ENCODE results near the gene SPG21. TPM values are rescaled to one million over a fixed set of nuclear protein-coding genes. Genes with fewer than 3 reads are reported as not detected.

SPG21 gene
- total RNA-seq, 1 donor from 2014 or later, result 49.1 TPM

DNA sequence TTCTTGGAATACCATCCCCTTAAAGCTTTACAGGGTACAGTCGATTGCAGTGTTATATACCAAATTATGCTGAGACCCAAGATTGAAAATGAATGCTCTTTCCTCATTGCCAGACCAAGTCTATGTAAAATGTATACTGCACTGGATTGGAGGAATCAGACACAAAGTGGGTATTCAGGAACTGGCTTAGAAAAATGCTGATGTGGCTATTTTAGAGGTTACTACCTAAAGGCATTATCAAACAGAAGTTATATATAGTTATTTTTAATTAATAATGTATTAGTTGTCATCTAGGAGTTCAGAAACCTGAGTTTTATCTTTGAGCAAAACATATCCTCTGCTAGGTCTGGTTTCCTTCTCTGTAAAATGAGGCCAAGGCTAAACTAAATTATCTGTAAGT is 3.6 kb upstream of the SPG21 start:
- no peak for DNase-seq (ENCODE audit: low spot score)

DNA sequence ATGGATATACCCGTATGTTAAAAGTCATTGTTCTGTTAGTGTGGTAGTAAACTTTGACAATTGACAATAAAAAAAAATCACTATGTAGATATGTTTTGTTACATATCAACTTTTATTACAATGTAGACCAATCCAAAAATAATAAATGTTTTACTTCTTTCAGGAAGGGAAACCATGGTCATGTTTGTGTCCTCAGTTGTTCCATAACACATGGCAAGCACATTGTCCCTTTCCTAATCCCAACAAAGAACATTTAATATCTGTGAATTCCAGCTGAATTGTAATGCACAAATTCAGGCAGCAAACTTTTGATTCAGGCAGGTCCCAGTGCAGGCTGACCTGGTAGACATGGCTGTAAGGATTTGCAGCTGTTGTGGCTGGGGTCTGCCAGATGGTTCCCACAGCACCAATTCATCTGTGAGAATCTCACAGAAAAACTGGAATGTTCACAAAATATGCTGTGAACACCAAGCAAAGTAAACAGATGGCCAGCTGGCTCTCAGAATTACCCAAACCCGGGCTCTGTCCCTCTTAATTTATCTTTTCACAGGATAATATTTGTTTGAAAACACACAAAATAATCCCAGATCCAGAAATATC is 1.9 kb upstream of the SPG21 start:
- DNase-seq (ENCODE audit: low spot score), result no peak

DNA sequence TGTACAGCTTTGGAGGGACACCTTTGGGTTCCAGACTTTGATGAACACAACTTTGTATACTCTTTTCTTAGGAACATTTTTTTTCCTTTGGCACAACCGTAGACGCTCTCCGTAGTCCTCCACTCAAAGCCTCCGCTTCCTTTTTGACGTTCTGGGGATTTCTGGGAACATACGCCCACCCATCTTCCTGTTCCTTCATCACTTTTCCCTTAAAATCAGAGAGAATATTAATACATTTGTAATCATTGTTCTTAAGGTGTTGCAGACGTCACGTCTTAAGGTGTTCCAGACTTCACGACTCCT is 405 bp upstream of the SPG21 start:
- no peak for DNase-seq (ENCODE audit: low spot score)

DNA sequence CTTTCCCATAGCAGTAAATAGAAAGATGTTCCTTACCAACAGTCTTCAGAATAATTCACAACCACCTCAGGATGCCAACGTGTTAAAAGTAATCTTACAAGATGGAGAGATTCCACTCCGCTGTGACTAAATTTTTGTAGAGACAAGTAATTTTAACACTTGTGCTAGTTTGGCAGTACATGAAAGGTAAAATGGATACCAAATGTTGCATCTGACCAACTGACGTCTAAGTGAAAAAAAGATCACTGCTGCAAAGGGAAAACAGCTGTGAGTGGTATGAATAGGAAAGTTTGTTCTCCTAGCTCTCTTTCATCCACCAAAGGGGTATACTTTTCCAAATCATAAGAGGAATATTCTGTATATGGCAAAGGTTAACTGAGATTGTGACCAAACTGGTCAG is 2.6 kb downstream of the SPG21 start:
- no peak for DNase-seq (ENCODE audit: low spot score)

DNA sequence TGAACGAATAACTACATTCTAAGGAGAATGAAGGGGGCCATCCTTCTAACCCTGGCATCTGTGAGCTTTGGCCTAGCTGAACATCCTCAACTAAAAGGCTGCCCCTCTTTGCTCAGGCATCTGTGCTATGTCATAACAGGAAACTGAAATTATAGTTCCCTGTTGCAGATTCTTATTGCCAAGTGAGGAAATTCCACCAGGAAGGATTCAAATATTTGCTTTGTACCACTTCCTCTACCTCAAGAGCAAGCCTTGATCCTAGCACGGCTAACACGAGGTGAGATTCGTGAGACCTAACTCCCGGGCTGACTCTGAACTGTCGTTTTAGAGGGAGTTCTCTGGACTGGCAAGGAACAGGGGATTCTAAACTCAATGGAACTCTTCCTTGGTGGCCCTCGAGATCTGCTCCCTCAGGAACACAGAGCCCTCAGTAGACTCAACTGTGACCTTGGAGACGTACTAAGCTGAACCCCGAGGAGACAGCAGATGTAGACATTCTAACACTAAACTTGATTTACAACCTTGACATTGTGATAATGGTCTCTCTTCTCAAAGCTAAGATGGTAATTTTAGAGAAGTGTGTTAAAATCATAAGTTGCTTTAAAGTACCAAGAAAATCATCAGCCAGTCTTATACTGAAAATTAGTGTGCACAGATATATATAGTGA is 4.2 kb downstream of the SPG21 start:
- peak; percentile 32 for DNase-seq (ENCODE audit: low spot score)

DNA sequence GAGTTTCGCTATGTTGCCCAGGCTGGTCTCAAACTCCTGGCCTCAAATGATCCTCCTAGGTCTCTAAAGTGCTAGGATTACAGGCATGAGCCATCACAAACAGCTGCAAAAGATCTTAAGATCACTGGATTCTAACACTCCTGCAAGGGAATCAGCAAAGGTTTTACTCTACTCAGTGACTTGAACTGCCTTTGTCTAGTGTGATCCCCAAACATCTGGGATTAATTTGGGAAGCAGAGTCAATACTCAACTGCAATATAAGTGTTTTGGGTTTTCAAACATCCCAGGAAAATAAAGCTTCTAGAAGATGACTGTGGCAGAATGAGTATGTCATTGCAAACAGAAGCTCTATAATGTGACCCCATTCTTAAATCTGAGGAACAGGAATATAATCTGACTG is 7.2 kb downstream of the SPG21 start:
- DNase-seq (ENCODE audit: low spot score), result no peak

DNA sequence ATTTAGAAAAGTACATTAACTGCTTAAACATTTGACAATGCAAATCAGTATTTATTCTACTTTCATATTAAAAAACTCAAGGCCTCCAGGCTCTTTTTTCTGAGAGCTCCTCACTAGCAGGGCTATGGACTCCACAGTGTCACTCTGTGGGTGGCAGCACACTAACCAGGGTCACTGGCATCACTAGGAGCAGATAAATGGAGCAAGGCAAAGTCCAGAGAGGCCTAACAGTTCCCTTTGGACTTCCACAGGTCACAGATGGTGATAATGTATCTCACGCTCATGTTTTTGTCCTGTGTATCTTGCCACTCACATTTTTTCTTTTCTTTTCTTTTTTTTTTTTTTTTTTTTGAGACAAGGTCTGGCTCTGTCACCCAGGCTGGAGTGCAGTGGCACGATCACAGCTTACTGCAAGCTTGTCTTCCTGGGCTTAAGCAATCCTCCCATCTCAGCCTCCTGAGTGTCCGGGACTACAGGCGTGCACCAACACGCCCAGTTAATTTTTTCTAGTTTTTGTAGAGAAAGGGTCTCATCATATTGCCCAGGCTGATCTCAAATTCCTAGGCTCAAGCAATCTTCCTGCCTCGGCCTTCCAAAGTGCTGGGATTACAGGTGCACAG is 7.8 kb downstream of the SPG21 start:
- no peak for DNase-seq (ENCODE audit: low spot score)

DNA sequence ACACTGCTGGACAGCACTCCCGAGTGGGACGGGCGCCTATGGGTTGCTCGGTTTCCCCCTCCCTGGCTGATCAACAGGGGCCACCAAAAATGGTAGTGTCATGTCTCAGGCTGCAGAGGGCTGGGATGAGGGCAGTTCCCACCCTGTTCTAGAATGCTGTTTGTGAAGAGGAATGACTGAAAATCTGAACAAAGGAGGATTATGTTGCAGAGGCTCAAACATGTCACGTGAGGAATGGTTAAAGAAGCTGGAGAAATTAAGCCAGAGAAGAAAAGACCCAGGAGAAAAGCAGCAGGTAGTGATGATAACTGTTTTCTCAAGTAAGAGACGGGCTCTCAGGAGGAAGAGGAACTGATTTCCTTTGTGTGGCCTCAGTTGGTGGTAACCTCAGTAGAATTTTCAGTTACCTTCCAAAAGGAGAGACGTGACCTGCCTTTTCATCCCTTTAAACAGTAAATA is 10.4 kb downstream of the SPG21 start:
- DNase-seq (ENCODE audit: low spot score), result no peak

DNA sequence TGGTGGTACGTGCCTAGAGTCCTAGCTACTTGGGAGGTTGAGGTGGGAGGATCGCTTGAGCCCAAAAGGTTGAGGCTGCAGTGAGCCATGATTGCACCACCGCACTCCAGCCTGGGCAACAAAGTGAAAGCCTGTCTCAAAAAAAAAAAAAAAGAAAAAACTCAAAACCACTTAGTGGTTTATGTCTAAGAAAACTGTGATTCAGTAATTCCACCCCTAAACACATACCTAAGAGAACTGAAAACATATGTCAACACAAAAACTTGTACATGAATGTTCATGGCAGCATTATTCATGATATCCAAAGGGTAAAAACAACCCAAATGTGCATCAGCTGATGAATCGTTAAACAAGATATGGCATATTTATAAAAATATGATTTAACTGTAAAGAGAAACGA is 14.3 kb downstream of the SPG21 start:
- no peak for DNase-seq (ENCODE audit: low spot score)

DNA sequence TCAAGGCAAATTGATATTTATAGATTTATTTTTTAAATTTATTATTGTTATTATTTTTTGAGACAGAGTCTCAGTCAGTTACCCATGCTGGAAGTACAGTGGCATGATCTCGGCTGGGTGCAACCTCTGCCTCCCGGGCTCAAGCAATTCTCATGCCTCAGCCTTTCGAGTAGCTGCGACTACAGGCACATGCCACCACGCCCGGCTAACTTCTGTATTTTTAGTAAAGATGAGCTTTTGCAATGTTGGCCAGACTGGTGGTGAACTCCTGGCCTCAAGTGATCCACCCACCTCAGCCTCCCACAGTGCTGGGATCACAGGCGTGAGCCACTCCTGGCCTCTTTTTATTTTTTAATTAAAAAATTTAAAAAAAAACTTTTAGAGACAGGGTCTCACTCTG is 19.0 kb downstream of the SPG21 start:
- no peak for DNase-seq (ENCODE audit: low spot score)

DNA sequence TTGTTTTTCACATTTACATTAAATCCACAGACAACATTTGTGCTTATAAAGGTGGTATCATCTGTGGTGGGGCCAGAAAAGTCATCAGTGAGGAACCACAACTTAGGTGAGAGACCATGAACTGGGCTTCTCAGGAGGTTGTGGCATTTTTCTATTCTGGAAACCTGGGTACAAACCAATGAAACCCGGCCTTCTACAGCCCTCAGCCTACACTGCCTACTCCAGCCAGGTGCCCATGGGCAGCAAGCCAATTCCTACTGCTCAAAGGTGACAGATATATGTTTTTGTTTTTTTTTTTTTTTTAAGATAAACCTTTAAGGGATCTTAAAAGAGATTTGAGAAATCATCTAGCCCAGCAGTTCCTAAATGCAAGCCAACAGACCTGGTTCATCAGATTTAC is 20.3 kb downstream of the SPG21 start:
- no peak for DNase-seq (ENCODE audit: low spot score)

DNA sequence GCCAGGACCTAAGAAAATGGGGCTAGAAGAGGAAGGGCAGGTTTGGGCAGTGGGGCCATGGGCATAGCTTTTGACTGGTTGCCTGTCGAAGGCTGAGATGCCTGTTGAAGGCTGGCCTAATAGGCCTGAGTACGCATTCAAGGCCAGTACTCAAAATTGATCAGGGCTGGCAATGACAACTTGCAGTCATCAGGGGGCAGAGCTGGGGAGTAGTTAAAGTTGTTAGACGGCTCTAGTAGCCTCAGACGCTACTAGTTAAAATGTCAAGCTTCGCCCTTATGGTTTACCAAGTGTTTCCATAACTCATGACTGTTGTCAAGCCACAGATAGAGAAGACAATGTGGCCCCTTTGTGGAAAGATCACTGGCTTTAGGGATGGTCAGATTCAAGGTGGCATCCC is 28.7 kb downstream of the SPG21 start:
- no peak for DNase-seq (ENCODE audit: low spot score)

DNA sequence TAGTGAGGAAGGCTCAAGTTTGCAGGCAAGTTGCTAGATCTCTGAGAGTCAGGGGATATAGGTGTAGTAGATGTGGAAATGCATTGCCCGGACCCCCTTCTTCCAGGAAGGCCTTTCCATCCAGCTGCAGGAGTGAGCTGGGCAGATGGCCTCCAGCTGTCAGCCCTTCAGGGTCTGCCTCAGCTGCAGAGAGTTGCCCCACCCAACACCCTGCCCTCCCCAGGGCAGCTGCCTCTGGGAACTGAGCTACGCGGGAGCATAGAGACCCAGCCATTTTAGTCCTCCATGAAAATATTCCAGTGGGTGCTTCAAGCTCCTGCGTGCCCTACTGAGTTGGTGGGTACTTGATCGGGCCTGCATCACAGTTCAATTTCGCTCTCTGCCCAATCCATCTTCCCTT is 29.6 kb downstream of the SPG21 start:
- no peak for DNase-seq (ENCODE audit: low spot score)

DNA sequence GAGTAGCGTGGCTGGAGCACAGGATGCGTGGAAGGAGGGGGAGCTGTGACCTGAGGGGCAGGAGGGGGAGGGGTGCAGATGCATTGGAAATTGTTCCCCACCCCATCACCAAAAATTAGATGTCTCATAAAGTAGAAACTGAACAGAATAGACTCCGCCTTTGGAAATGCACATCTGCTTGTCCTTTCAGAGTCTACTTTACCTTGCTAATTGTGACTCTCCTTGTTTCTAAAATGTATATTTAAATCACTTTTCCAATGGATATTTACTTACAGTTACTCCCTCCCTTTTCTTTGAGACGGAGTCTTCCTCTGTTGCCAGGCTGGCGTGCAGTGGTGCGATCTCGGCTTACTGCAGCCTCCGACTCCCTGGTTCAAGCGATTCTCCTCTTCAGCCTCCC is 30.6 kb downstream of the SPG21 start:
- DNase-seq (ENCODE audit: low spot score), result no peak

DNA sequence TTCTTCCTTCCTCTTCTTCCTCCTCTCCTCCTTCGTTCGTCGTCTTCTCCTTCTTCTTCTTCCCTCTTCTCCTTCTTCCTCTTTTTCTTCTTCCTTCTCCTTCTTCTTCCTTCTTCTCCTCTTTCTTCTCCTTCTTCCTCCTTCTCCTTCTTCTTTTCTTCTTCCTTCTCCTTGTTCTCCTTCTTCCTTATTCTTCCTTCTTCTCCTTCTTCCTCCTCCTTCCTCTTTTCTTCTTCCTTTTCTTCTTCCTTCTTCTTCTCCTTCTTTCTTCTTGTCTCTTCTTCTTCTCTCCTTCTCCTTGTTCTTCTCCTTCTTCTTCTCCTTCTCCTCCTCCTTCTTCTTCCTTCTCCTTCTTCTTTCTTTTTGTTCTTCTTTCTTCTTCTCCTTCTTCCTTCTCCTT is 35.3 kb downstream of the SPG21 start:
- no peak for DNase-seq (ENCODE audit: low spot score)

DNA sequence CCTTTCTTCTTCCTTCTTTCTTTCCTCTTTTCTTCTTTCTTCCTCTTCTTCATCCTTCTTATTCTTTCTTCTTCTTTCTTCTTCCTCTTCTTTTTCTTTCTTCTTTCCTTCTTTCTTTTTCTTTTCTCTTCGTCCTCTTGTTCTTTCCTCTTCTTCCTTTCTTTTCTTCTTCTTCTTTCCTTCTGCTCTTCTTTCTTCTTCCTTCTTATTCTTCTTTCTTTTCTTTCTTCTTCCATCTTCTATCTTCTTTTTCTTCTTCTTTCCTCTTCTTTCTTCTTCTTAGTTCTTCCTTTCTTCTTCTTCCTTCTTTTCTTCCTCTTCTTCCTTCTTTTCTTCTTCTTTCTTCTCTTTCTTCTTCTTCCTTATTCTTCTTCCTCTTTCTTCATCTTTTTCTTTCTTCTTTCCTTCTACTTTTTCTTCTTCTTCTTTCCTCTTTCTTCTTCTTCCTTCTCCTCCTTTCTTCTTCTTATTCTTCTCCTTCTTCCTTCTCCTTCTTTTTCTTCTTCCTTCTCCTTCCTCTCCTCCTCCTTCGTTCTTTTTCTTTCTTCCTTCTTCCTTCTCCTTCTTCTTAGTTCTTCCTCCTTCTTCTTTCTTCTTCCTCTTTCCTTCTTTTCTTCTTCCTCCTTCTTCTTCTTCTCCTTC is 37.8 kb downstream of the SPG21 start:
- DNase-seq (ENCODE audit: low spot score), result no peak

DNA sequence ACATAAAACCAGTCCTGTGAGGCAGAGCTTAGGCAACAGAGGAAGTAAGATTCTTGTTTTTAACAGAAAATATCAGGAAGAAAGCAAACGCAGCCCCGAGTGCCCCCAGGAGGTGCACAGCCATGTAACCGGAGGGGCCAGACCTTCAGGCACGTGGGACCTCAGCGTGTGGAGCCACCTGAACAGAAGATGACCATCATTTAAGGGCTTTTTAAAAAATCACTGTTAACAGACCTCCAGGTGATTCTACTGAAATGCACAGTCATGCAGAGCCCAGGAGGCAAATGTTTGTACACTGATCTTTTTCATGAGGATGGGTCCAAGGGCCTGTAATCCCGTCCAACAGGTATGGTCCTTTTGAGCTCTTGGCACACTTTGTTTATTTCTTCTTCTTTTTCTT is 38.8 kb downstream of the SPG21 start:
- DNase-seq (ENCODE audit: low spot score), result no peak

DNA sequence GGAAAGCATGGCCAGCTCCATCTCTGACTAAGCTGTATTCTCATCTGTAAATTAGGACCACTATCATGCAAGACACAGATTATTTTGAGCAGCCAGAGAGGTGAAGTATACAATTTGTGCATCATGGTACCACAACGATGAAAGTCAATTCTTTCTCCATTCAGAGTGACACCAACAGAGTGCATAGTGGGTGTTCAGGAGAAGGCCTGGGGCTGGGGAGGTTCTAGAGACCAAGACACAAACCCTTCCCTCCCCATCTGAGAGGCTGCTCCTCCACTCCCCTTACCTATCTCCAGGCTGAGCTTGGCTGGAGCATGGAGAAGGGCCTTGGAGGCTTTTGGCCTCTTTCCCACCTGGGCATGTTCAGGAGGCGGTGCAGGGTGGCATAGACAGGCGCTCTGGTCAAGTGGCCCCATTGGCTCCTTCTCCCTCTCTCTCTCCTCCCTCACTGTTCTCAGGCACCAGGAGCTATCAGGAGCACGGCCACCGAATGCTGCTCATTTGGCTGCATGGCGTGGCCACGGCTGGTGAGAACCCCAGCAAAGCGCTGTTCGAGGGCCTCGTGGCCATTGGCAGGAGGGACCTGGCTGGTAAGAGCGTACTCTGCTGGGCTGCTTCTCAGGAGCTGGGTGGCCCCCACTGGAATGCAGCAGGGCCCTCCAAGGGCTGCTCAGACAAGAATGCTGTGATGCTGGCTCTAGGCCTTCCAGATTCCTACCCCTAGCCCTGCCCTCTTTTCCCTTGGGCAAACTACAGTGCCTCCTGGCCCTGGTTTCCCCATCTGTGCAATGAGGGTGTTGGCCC is 40.1 kb downstream of the SPG21 start:
- no peak for DNase-seq (ENCODE audit: low spot score)

DNA sequence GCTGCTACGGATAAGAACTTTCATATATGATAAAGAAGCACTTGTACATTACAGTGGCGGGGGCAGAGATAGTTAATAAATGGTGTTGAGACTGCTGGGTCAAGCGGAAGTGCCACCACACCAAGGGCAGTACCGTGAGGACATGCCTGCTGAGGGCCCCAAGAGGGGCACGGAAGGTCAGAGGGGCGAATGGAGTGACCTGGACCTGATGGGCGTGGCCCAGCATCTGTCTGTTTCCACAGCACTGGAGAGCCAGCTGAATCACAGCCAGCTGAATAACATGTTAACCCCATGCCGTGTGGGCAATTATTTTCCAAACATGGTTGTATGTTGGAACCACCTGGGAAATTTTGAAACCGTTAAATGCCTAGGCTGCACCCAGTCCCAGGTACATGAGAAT is 40.8 kb downstream of the SPG21 start:
- DNase-seq (ENCODE audit: low spot score), result no peak

DNA sequence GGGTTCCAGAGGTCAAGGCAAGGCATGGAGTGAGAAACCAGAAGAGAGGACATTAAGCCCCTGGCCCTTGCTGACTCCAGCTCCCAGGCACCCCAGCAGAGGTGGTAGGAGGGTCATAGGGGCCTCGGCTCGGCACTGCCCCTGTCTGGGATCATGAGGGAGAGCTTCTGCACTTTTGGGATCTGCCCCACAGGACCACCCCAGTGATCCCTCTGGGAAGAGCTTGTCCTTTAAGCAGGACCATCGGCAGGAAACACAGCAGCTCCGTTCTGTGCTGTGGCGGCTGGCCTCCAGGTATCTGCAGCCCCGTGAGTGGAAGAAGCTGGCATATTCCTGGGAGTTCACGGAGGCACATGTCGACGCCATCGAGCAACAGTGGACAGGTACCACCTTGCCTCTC is 42.5 kb downstream of the SPG21 start:
- no peak for DNase-seq (ENCODE audit: low spot score)

DNA sequence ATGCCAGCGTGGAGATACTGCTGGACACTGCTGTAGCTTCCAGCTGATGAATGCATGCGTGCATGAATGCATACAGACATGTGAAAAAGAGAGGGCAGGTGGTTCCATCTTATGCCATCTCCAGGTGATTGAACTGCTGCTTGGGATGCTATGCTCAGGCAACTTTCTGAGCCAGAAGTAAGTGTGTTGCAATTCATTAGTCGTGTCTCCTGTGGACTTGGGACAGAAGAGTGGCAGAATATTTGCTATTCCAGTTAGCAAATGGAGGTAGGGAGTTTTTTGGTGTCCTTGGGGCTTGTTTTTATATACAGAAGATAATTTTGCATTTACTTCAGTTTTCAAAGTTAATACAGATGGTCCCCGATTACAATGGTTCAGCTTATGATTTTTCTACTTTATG is 44.8 kb downstream of the SPG21 start:
- no peak for DNase-seq (ENCODE audit: low spot score)

DNA sequence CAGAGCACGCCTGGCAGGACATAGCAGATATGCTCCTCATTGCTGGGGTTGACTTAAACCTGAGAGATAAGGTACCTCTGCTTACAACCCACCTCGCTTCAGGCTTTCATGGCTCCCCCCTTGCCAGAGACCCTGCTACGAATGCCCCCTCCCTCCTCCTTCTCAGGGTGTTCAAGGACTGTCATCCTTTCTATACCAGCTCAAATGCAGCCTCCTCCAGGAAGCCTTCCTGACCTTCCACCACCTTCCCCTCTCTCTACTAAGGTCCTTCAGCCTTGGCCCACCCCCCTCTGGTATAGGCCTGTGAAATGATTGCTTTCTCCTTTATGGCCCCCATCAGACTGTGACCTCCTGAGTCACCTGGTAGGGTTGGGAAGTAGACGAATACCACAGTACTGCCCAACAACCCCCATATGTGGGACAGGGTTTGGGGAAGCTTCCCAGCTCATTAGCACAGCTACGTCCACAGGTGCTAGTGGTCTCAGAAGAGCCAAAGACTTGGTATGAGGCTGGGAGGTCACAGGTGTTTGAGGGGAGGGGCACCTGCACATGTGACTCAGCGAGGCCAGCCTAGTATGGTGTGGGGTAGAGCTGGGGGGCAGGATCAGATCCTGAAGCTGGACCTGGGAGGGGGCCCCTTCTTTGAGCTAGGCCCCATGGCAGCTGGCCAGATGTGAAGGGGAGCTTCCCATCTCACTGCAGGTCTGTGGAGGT is 46.0 kb downstream of the SPG21 start:
- no peak for DNase-seq (ENCODE audit: low spot score)
